HG03095 (cell line): Measurements from ENCODE around the gene SBK1.

Experiments used
- ATAC-seq: cut with Tn5 transposase; IDR thresholded peaks from one replicate; pipeline ENCODE4 v1.9.1; 2021; ENCODE audit warnings: moderate library complexity; ENCODE audit not compliant: unreplicated experiment

Gene SBK1

DNA sequence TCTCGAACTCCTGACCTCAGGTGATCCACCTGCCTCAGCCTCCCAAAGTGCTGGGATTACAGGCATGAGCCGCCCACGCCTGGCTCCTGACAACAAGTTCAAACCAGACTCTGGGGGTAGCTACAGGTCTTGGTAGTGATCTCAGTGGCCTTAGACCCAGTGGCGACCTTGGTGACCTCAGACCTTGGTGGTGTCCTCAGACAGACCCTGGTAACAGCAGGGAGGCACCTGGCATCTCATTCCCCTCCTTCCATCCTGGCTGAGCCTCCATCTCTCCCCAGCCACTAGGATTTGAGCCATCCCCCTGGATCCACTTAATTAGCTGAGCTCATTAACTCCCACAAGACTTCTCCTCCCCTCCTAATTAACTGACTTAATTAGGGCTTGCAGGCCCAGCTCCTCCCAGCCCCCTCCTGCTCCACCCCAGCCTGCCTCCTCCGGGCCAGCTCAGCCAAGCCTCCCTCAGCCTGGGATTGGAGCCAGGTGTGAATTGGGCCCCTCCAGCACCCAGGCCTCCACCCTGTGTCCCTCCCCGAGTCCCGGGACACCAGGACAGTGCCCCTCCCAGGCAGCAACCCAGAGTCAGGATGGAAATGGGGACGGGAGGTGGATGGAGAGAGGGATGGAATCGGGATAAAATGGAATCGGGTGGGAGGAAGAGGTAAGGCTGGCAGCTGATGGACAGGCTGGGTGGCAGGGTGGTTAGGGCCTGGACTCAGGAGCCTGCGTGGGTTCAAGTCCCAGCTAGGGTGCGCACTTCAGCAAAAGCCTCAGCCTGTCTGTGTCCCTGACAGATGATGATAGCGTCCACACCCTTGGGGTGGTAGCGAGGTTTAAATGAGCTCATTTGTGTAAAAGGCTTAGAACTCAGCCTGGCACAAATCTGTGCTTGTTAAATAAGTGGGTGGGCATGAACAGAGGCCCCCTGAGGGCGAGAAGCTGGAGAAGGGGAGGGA lies 11.2 kb upstream of the SBK1 start:
- no peak for ATAC-seq

DNA sequence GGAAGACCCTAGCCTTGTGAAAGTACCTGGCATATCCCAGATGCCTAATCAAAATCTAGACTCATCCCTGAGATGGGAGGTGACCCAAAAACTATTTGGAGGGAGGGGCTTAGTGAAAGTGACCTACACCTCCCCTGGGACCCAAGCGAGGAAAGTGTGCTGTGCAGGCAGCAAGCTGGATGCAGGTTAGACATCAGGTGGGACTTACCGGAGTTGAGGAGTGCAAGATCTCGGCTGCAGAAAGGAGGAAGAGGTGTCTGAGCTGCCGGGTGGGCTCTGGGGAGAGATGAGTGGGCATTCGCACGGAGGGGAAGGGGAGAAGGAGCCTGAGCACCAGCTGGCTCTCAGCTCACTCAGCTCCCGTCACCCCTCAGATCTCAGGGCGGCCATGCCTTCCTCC lies 10.3 kb upstream of the SBK1 start:
- ATAC-seq: no peak

DNA sequence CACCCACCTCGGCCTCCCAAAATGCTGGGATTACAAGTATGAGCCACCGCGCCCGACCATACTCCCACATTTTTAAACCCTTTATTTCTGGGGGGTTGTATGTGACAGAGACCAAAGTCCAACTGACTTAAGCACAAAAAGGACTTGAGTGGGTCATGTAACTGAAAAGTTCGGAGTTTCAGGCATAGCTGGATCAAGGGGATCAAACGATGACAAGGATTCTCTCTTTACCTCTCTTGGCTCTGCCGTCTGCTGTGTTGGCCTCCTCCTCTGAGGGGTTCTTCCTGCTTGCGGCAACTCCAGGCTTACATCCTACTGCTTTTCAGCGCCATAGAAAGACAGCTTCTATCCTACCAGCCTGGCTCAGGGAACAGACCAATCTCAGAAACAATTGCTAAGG lies 9.2 kb upstream of the SBK1 start:
- no peak for ATAC-seq

DNA sequence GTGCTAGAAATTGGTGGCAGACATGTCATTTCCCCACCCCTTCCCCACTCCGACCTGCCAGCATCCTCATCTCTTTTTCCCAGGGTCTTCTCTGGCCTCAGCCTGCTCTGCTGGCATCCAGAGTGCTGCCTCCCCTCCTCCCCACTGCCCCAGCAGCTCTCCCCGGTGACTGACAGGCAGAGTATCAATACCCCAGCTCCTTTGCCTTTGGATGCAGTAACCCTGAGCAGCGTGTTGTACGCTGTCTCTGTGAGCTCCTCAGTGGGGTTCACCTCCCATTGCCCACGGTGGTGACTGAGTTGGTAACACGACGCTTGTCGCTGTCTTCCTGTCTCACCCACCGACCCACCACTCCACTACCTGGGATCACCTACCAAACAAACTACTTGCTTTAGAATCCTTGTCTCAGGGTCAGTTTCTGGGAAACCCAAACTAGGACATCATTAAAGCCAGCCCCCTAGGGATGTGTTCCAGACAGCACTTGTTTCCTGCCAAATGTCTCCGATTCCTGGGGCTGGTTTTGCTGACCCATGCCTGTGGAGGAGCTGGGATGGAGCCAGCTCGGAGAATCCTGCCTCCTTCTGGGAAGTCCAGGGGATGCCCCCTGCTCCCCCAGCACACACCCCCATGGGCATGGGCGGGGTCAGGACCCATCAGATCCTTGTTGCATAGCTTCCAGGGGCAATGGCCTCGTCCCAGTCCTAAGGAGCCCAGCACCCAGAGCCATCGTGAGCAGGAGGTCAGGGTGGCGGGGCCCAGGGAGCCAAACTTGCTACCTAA lies 8.3 kb upstream of the SBK1 start:
- ATAC-seq: no peak

DNA sequence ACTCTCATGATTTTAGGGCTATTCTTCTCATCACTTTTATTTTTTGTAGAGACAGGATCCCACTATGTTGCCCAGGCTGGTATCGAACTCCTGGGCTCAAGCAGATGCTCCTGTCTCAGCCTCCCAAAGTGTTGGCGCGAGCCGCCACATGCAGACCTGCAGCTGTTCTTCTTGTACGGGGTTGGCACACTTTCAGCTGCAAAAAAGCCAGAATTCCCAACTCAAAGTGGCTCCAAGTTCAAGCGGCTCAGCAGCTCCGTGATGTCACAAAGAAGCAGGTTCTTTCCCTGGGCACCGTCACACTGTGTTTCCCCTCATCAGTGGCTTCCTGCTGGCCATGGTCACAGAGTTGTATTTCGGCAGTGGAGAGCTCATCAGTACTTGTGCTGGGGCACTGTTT lies 6.7 kb upstream of the SBK1 start:
- no peak for ATAC-seq

DNA sequence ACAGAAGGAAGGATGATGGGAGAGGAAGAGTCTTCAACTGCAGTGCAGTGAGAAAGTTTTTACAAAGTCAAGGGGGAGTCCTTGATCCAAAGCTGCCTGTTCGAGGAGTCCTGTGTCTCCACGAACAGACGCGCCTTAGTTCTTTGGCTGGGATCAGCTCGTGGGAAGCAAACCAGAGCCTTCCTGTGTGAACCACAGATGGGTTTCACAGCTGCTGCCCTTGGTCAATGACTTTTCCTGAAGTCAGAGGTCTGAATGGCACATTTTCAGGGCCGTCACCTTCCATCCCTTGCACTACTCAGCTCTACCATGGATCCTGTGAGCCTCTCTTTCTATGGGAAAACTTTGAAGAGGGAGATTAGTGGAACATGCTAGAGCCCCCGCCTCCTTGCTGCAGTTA lies 4.2 kb upstream of the SBK1 start:
- no peak for ATAC-seq

DNA sequence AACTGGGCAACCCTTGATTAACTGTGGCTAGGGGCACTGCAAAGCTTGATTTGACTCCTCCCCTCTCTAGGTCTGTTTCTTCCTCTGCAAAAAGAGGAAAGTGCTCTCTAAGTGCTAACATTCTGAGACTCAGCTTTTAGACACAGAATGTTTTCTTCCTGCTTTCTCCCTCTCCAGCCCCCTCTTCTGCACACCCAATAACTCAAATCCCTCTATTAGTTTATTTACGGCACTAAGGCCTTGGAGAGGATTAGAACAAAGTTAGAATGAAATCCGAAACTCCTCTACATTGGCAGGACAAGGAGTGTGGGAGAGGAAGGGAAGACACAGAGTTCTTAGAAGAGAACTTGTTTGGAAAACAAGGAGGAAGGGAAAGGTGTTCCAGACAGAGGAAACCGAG lies 3.3 kb upstream of the SBK1 start:
- no peak for ATAC-seq

DNA sequence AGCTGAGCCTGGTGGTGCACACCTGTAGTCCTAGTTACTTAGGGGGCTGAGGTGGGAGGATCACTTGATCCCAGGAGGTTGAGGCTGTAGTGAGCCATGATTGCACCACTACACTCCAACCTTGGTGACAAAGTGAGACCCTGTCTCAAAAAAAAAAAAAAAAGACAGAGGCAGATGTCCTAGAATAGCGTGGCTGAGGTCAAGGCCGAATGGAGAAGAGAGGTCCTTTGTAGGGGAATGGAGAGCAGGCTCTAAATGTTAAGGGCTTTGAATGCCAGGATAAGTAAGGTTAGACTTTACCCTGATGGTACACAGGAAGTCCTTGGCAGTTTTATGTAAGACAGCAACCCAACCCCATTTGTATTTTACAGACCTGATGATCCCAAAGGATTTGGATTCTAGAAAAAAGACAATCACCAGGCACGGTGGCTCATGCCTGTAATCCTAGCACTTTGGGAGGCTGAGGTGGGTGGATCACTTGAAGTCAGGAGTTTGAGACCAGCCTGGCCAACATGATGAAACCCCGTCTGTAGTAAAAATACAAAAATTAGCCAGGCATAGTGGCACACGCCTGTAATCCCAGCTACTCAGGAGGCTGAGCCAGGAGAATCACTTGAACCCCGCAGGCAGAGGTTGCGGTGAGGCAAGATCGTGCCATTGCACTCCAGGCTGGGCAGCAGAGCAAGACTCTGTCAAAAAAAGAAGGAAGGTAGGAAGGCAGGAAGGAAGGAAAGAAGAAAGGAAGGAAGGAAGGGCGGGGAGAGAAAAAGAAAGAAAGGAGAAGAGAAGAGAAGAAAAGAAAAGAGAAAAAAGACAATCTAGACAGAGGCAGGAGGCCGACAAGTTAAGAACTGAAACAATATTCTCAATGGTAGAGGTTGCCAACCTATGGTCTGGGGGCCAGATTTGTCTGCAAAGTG lies 2.1 kb upstream of the SBK1 start:
- ATAC-seq: no peak

DNA sequence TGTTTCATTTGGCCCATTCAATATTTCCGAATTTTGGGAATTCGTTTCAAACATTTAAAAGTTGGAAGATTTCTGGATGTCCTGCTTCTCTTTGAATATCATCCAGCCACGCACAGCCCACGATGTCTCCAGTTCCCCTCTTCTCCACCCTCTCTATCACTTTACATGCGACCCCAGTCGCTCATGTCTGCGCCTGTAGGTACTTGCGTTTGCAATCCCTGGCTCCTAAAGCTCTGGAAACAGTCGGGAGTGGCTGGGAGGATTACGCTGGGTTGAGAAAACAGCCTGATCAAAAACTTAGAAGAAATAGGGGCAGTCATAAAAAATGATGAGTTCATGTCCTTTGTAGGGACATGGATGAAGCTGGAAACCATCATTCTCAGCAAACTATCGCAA lies 1.5 kb upstream of the SBK1 start:
- ATAC-seq: no peak

DNA sequence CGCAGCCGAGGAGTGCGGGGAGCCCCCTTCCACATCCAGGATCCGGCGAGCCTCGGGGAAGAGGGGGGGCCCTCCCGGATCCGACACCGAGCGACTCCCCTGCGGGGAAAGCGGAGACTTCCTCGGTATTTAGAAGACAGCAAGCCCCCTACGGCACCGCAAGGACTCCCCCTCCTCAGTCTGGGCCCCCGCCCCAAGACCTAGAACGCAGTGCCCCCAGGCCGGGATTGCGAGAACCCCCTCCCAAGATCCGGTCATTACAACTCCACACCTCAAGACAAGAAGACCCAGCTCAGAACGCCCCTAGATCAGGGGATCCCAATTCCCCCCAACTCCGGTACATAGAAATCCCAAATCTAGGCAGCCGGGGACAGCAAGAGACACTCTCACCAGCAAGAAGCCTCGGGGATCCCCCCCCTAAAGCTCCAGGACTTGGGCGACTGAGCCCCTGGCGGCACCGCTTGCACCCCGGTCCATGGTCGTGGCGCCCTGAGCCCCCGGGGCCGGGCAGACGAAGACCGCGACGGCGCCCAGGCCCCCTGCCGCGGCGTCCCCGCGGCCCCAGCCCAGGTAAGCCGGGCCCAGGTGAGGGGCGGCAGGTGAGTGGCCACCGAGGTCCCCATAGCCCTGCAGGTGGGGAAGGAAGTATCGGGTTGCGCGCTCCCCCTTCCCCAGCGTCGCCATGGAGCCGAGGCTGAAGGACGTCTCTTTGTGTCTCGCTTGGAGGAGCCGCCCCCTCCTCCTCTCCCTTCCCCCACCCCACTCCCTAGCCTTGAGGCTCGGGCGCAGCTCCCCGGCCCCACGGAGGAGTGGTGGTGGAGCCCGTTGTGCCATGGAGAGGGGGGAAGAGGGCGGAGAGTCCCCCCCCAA lies 641 bp downstream of the SBK1 start:
- ATAC-seq: no peak

DNA sequence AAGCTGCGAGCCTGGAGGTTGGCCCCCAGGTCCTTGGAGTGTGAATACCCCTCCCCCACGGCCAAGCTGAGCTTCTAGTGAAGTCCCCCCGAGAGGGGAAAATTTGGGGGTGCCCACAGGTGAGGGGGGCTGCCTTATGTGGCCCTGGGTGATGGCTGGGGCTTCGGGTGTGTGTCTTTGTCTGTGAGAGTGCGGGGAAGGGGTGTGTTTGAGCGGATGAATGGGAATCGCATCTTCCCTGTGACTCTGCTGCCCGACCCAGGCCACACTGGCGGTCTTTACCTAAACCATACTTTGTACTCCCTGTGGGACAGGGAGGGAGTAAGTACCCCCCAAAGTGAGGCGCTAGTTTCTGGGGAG lies 1.3 kb downstream of the SBK1 start:
- no peak for ATAC-seq

DNA sequence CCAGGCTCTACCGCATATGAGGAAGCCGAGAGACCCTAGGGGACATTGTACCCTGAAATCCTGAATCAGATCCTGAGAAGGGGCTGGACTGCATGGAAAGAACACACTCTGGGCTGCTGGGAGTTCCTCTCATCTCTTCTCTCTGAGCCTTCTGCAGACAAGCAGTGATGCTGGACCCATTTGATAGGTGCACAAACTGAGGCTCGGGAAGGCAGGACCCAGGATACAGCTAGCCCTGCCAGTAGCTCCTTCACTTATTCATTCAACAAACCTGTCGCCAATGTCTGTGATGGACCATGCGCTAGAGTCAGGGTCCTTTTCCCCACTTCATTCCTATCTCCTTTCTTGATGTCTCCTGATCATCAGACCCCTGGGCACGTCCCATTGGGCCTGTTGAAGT lies 1.9 kb downstream of the SBK1 start:
- ATAC-seq: no peak

DNA sequence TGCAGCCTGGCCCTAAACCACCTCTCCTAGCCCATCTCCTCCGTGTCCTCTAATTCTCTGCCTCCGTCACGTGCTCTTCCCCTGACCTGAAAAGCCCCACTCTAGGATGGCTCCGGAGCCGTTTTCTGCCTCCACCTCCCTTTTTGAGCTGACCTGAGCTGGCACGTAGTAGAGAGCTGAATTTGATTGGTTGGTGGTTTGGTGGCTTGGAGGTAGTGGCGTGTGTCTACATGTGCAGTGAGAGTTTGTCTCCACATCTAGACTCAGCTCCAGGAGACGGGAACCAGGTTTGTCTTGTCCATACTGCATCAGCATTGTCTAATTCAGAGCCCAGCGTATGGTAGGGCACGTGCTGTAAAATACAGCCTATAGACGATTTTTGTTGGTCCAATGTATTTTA lies 3.0 kb downstream of the SBK1 start:
- no peak for ATAC-seq

DNA sequence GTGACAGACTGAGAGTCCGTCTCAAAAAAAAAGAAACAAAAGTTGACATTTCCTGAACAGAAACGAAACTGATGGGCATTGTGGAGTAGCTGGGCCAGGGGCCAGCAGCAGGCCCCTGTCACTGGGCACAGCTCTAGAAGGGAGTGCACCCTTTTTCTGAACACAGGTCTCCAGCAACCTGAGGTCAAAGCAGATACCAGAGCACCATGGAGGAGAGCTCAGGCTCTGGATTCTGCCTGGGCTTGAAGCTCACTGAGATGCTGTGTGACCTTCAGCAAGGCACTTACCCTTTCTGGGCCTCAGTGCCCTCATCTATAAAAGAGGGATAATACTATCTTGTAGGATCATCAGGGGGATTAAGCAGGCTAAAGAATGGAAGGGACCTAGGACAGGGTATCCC lies 5.0 kb downstream of the SBK1 start:
- ATAC-seq: no peak

DNA sequence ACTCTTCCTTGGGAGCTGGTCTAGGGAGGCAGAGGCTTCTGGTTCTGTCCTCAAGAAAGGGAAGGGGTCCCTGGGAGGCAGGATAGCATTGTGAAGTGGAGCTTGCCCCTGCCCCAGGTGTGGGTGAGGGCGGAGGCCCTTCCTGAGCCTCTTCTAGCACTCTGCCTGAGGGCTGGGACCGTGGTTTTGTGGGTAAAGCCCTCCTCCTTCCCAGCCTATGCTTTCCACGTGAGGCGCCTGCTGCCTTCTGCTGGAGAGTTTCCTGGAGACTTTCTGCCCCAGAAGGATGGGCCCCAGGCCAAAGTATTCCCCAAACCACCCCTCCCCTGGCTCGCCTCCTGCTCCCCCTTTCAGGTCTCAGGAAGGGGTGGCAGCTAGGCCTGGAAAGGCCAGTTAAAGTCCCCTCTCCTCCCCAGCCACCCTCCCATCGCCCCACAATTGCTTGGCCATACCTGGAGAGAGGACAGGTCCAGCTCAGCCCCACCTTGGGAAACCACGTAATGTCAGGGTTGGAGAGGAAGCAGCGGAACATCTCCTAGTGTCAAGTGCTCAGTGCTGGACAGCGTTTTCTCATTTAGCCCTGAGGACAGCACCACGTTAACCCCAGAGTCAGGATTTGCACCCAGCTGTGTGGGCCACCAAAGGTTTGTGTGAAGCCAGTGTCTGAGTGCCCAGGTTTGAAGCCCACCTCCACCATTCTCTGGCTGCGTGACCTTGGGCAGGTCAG lies 5.6 kb downstream of the SBK1 start:
- ATAC-seq: no peak

DNA sequence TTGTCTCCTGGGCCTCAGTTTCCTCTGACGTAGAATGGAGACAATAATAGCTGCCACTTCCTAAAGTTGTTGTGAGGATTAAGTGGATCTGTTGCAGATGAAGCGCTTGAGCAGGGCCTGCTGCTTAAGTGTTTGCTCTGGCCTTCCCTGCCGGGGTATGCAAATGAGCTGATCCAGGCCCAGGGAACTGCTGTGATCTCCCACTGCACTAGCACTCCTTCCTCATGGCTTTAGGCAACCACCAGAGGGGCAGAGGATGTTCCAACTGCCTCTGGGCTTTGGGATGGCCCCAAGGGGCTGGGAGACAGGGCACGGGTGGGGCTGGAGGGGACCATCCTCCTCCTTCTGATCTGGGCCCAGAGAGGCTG lies 6.2 kb downstream of the SBK1 start:
- ATAC-seq: no peak

DNA sequence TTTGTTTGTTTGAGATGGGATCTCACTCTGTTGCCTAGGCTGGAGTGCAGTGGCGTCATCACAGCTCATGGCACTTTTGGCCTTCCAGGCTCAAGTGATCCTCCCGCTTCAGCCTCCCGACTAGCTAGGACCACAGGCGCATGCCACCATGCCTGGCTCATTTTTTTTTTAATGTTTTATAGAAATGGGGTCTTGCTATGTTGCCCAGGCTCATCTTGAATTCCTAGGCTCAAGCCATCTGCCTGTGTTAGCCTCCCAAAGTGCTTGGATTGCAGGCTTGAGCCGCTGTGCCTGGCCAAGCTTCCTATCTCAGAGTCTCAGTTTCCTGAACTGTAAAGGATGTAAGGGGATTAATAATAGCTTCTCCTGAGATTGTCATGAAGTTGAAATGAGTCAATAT lies 8.0 kb downstream of the SBK1 start:
- ATAC-seq: no peak

DNA sequence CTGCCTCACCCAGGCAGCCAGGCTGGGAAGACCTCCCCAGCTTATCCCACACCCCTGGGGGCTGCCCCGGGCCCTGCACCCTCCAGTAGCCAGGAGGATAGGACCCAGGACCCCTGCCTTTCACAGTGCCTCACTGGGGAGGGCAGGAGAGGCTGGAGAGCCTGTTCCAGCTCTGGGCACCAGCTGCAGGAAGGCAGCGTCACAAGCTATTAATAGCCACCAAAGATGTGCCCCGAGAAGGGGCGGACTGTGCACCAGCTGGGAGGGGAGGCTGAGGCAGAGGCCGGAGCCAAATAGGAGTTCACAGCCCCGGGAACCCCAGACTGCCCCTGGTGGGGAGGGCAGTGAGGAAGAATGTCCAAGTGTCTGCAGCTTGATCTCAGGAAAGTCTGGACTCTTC lies 8.8 kb downstream of the SBK1 start:
- no peak for ATAC-seq

DNA sequence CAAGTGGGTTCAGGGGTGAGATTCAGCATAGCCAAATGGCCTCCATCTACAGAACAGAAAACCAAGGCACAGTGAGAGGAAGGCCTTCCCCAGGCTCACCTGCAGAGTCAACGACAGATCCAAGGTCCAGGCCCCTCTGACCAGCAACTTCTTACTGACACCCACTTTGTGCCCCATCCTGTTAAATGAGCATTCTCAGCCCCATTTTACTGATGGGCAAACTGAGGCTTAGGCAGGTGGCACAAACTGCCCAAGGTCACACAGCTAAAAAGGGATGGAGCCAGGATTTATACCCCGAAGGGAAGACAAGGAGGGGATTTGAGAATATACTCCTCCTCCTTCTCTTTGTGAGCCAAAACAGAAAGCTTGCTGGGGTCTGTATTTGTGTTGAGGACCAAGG lies 9.3 kb downstream of the SBK1 start:
- no peak for ATAC-seq

DNA sequence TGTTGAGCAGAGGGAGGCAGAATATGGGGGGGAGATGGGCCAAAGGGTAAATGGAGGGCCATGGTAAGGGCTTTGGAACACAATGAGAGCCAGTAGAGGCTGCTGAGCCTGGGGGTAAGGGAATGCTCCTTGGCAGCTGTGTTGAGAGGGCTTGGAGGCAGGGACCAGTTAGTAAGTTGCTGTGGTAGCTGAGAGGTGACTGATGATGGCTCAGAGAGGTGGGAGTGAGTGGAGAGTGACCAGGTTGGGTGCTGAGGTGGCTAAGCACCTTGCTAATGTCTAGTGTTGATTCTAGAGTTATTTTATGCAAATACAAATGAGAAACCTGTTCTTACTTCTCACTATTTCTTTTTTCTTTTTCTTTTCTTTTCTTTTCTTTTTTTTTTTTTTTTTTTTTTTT lies 10.8 kb downstream of the SBK1 start:
- ATAC-seq: no peak
